KMS-11 (cell line): ENCODE measurements around the gene ARID4B.
A peak's percentile ranks its signal among the peaks of the same experiment; 100 is the strongest.

Experiments used
- H2AFZ ChIP-seq: fragments of 200-600 bp; sonication (generic); 2 replicates; pipeline ENCODE4 v1.6.1; 2016; ENCODE audit warnings: antibody characterized with exemption, mixed run types, low read depth
- H3K27ac ChIP-seq: fragments of 200-600 bp; sonication (generic); 2 replicates; pipeline ENCODE4 v1.6.1; 2016; ENCODE audit warnings: mild to moderate bottlenecking, mixed run types
- H3K27me3 ChIP-seq: fragments of 200-600 bp; sonication (generic); 2 replicates; pipeline ENCODE4 v1.6.1; 2017; ENCODE audit warnings: mild to moderate bottlenecking, low read depth, mixed run types, moderate library complexity; ENCODE audit not compliant: insufficient read depth
- H3K36me3 ChIP-seq: fragments of 200-600 bp; sonication (generic); 2 replicates; pipeline ENCODE4 v1.6.1; 2017; ENCODE audit warnings: mild to moderate bottlenecking, mixed run types; ENCODE audit not compliant: insufficient read depth
- H3K4me1 ChIP-seq: fragments of 200-600 bp; sonication (generic); 2 replicates; pipeline ENCODE4 v1.6.1; 2016; ENCODE audit warnings: mild to moderate bottlenecking, low read depth, mixed run types; ENCODE audit not compliant: poor library complexity, severe bottlenecking
- H3K4me2 ChIP-seq: fragments of 200-600 bp; sonication (generic); 2 replicates; pipeline ENCODE4 v1.7.0; 2016; ENCODE audit warnings: mild to moderate bottlenecking, mixed run types
- H3K4me3 ChIP-seq: fragments of 200-600 bp; sonication (generic); IDR thresholded peaks from 2 replicates; pipeline ENCODE4 v1.6.1; 2017; ENCODE audit warnings: low read depth, low read length, mixed read lengths; ENCODE audit not compliant: insufficient read depth
- H3K79me2 ChIP-seq: fragments of 200-600 bp; sonication (generic); 2 replicates; pipeline ENCODE4 v1.6.1; 2016; ENCODE audit warnings: low read depth, mixed run types; ENCODE audit not compliant: insufficient read depth
- H3K9ac ChIP-seq: fragments of 200-600 bp; sonication (generic); 2 replicates; pipeline ENCODE4 v1.6.1; 2016; ENCODE audit warnings: mild to moderate bottlenecking, mixed run types
- H4K20me1 ChIP-seq: fragments of 200-600 bp; sonication (generic); 2 replicates; pipeline ENCODE4 v1.6.1; 2016; ENCODE audit warnings: mild to moderate bottlenecking, mixed run types; ENCODE audit not compliant: insufficient read depth
- TF ChIP-seq, protein P1 (sequence below): fragments of 200-600 bp; sonication (generic); conservative IDR thresholded peaks from 2 replicates; pipeline ENCODE4 v1.6.1; 2017; ENCODE audit warnings: low read depth, mild to moderate bottlenecking, antibody characterized with exemption, low read length, moderate library complexity, mixed read lengths

Gene ARID4B

DNA sequence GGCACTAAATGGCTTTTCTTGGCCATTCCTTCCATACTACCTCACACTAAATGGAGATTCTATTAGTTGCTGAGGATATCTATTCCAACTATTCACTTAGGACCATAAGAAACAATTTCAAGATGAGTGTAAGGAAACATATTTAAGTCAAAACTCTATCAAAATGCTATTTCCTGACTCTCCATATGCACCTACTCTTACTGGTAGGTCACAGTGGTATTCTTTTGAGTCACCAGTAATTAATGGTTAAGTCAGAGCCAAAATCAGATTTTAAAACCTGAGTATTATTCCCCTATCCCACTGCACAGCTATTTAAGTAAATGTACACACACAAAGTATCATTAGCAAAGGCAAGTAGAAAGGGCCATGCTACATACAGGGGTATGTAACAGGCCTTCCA is 50.3 kb downstream of the ARID4B start:
- no peak overlapping the region for H3K9ac ChIP-seq
- H3K4me2 ChIP-seq = no peak overlapping the region
- no peak overlapping the region for H3K4me3 ChIP-seq
- no peaks in the 10 kb centered on the region for H3K27me3 ChIP-seq
- H3K79me2 ChIP-seq = peaks cover 94% of the 10 kb centered on the region
- peaks cover 20% of the 10 kb centered on the region for H3K4me1 ChIP-seq
- TF ChIP-seq, protein P1, sequence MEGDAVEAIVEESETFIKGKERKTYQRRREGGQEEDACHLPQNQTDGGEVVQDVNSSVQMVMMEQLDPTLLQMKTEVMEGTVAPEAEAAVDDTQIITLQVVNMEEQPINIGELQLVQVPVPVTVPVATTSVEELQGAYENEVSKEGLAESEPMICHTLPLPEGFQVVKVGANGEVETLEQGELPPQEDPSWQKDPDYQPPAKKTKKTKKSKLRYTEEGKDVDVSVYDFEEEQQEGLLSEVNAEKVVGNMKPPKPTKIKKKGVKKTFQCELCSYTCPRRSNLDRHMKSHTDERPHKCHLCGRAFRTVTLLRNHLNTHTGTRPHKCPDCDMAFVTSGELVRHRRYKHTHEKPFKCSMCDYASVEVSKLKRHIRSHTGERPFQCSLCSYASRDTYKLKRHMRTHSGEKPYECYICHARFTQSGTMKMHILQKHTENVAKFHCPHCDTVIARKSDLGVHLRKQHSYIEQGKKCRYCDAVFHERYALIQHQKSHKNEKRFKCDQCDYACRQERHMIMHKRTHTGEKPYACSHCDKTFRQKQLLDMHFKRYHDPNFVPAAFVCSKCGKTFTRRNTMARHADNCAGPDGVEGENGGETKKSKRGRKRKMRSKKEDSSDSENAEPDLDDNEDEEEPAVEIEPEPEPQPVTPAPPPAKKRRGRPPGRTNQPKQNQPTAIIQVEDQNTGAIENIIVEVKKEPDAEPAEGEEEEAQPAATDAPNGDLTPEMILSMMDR = no peak
- H3K27ac ChIP-seq = no peak overlapping the region
- no peak overlapping the region for H2AFZ ChIP-seq
- no peaks in the 10 kb centered on the region for H3K36me3 ChIP-seq
- H4K20me1 ChIP-seq = peaks cover 8% of the 10 kb centered on the region

DNA sequence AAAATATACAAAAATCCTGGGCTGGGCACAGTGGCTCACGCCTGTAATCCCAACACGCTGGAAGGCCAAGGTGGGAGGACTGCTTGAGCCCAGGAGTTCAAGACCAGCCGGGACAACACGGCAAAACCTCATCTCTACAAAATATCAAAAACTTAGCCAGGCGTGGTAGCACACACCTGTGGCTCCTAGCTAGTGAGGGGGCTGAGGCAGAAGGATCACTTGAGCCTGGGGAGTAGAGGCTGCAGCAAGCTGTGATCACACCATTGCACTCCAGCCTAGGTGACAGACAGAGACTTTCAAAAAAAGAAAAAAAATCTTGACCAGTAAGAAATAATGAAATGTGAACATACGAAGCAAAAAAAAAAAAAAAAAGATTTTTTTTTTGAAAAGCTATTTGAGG is 52.1 kb downstream of the ARID4B start:
- Histone ChIP-seq H3K4me2 (no peak overlapping the region), H3K36me3 (no peaks in the 10 kb centered on the region), H3K27me3 (no peaks in the 10 kb centered on the region), H3K4me1 (peaks cover 34% of the 10 kb centered on the region), H3K4me3 (no peak overlapping the region), H3K27ac (0 out of 2 replicates have a peak overlapping the region, but pooled peaks have one; percentile 2), H2AFZ (no peak overlapping the region), H3K9ac (no peak overlapping the region), H4K20me1 (peaks cover 14% of the 10 kb centered on the region), H3K79me2 (peaks cover 89% of the 10 kb centered on the region)
- TF ChIP-seq, protein P1 = no peak

DNA sequence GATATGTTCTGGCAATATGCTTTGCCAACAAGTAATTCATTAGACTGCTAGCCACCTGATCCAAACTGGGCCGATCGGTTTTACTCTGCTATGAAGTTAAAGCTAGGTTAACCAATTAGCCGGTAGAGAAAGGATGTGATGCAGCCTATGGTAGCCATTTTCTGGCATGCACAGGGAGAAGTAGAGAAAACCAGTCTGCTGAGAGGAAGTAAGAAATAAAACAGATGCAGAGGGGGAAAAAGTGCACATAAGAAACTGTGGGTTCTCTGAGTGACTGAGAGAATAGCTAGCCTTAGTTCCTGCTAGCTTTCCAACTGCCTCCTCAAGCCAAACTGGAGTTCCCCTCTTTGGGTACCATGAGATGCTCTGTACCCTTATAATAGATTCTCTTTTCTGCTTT is 52.8 kb downstream of the ARID4B start:
- Histone ChIP-seq H3K27me3 (no peaks in the 10 kb centered on the region), H3K4me3 (no peak overlapping the region), H3K79me2 (peaks cover 88% of the 10 kb centered on the region), H4K20me1 (peaks cover 18% of the 10 kb centered on the region), H3K4me1 (peaks cover 40% of the 10 kb centered on the region), H2AFZ (no peak overlapping the region), H3K9ac (no peak overlapping the region), H3K27ac (0 out of 2 replicates have a peak overlapping the region, but pooled peaks have one; percentile 2), H3K4me2 (no peak overlapping the region), H3K36me3 (no peaks in the 10 kb centered on the region)
- TF ChIP-seq, protein P1 = no peak

DNA sequence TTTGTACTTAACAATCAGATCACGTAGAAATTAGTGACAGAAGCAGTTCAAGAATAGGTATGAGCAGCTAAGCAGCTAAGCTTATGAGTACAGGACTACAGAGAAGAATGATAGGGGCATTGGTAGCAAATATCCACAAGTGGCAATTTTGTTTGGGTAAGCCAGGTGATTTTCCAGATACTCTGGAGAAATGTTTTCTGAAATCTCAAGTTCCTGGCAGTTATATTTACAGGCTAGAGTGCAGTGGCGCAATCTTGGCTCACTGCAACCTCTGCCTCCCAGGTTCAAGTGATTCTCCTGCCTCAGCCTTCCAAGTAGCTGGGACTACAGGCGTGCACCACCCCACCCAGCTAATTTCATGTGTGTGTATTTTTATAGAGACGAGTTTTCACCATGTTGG is 55.1 kb downstream of the ARID4B start:
- H3K4me1 ChIP-seq = peaks cover 44% of the 10 kb centered on the region
- H3K27ac ChIP-seq = no peak overlapping the region
- no peak overlapping the region for H3K9ac ChIP-seq
- H3K4me3 ChIP-seq = no peak overlapping the region
- H3K4me2 ChIP-seq = no peak overlapping the region
- no peaks in the 10 kb centered on the region for H3K27me3 ChIP-seq
- no peaks in the 10 kb centered on the region for H3K36me3 ChIP-seq
- TF ChIP-seq, protein P1 = no peak
- peaks cover 85% of the 10 kb centered on the region for H3K79me2 ChIP-seq
- peaks cover 18% of the 10 kb centered on the region for H4K20me1 ChIP-seq
- no peak overlapping the region for H2AFZ ChIP-seq
